SU-DHL-6 (cell line): ENCODE data around the gene SERTAD3.
A peak's percentile ranks its signal among the peaks of the same experiment; 100 is the strongest.

Experiments
- H2AFZ ChIP-seq: fragments of 200-600 bp; sonication (generic); 2 replicates; pipeline ENCODE4 v1.6.1; 2014; ENCODE audit warnings: low read depth, mild to moderate bottlenecking, moderate library complexity, mixed read lengths, antibody characterized with exemption, low read length; ENCODE audit not compliant: severe bottlenecking
- H3F3A ChIP-seq: fragments of 200-600 bp; shearing (Covaris generic); 2 replicates; pipeline ENCODE4 v1.6.0; 2016; ENCODE audit warnings: antibody characterized with exemption, mild to moderate bottlenecking; ENCODE audit not compliant: insufficient read depth
- H3K27ac ChIP-seq: fragments of 200-600 bp; sonication (generic); 2 replicates; pipeline ENCODE4 v1.5.1; 2016; ENCODE audit warnings: low read depth, mild to moderate bottlenecking, low read length, moderate library complexity, mixed read lengths
- H3K27me3 ChIP-seq: fragments of 200-600 bp; sonication (generic), shearing (Covaris generic); 2 replicates; pipeline ENCODE4 v1.6.0; 2014; ENCODE audit warnings: mild to moderate bottlenecking, low read length
- H3K36me3 ChIP-seq: fragments of 200-600 bp; sonication (generic); 2 replicates; pipeline ENCODE4 v1.6.1; 2014; ENCODE audit warnings: mild to moderate bottlenecking, low read length, mixed read lengths
- H3K4me2 ChIP-seq: fragments of 300-600, 200-600 bp; shearing (Covaris generic), sonication (generic); 2 replicates; pipeline ENCODE4 v1.6.0; 2014; ENCODE audit warnings: low read length, low read depth, mild to moderate bottlenecking; ENCODE audit not compliant: poor library complexity, severe bottlenecking
- H3K4me3 ChIP-seq: fragments of 200-600 bp; sonication (generic); 2 replicates; pipeline ENCODE4 v1.5.1; 2014; ENCODE audit warnings: antibody characterized with exemption, low read length, mild to moderate bottlenecking, mixed read lengths; ENCODE audit not compliant: insufficient read depth, poor library complexity, severe bottlenecking
- H3K79me2 ChIP-seq: fragments of 200-600 bp; sonication (generic); 2 replicates; pipeline ENCODE4 v1.6.1; 2014; ENCODE audit warnings: mild to moderate bottlenecking, low read length, moderate library complexity; ENCODE audit not compliant: insufficient read depth
- H3K9ac ChIP-seq: fragments of 200-600 bp; sonication (generic); 2 replicates; pipeline ENCODE4 v1.7.0; 2014; ENCODE audit warnings: mild to moderate bottlenecking, low read length
- H3K9me2 ChIP-seq: fragments of 200-600 bp; sonication (generic); replicated peaks from 2 replicates; pipeline ENCODE4 v1.6.1; 2014; ENCODE audit warnings: low read length; ENCODE audit not compliant: insufficient read depth
- H3K9me3 ChIP-seq: fragments of 200-600 bp; sonication (generic); 2 replicates; pipeline ENCODE4 v1.6.1; 2014; ENCODE audit warnings: low read length, mixed read lengths; ENCODE audit not compliant: insufficient read depth
- H4K20me1 ChIP-seq: fragments of 200-600 bp; sonication (generic); 2 replicates; pipeline ENCODE4 v1.6.1; 2014; ENCODE audit warnings: low read depth, mild to moderate bottlenecking, antibody characterized with exemption, low read length, moderate library complexity, mixed read lengths
- EZH2phosphoT487 ChIP-seq: fragments of 200-600 bp; sonication (generic), shearing (Covaris generic); conservative IDR thresholded peaks from 2 replicates; pipeline ENCODE4 v1.6.1; 2018; ENCODE audit warnings: mild to moderate bottlenecking, antibody characterized with exemption, low read length, moderate library complexity, mixed read lengths
- TF ChIP-seq, protein P1 (sequence below): fragments of 200-600 bp; sonication (generic); IDR thresholded peaks from one replicate; pipeline ENCODE4 v1.5.1; 2017; ENCODE audit warnings: antibody characterized with exemption, mild to moderate bottlenecking, low read length, moderate library complexity; ENCODE audit not compliant: insufficient read depth, poor library complexity, severe bottlenecking

The SERTAD3 gene

DNA sequence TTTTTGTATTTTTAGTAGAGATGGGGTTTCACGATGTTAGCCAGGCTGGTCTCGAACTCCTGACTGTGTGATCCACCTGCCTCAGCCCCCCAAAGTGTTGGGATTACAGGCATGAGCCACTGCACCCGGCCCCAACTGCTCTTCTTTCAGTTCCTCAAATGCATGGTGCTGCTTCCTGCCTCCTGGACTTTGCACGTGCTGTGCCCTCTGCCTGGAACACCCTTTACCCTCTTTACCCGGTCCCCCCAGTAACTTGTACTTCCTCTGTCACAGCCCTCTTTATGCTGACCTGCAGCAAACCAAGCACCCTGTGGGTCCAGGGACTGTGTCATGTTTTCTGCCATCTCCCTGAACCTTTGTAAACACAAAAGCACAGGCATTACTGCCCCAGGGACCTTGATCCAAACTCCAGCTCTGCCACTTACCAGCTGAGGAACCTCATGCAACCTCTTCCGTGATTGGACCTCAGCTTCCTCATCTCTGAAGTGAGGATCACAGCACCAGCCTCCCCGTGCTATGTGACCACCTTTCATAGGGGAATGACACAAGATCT, 17.6 kb upstream of the SERTAD3 start:
- Histone ChIP-seq H3K9me2 (no peaks in the 10 kb centered on the region), H3K27me3 (no peaks in the 10 kb centered on the region), H4K20me1 (no peaks in the 10 kb centered on the region), H3K4me2 (peak overlapping the region; percentile 5), H3K36me3 (no peaks in the 10 kb centered on the region), H3K79me2 (no peaks in the 10 kb centered on the region), H3K27ac (no peak overlapping the region), H3F3A (no peaks in the 10 kb centered on the region), H2AFZ (no peak overlapping the region), H3K9me3 (no peaks in the 10 kb centered on the region), H3K9ac (no peak overlapping the region), H3K4me3 (no peak overlapping the region)
- TF ChIP-seq, protein P1, sequence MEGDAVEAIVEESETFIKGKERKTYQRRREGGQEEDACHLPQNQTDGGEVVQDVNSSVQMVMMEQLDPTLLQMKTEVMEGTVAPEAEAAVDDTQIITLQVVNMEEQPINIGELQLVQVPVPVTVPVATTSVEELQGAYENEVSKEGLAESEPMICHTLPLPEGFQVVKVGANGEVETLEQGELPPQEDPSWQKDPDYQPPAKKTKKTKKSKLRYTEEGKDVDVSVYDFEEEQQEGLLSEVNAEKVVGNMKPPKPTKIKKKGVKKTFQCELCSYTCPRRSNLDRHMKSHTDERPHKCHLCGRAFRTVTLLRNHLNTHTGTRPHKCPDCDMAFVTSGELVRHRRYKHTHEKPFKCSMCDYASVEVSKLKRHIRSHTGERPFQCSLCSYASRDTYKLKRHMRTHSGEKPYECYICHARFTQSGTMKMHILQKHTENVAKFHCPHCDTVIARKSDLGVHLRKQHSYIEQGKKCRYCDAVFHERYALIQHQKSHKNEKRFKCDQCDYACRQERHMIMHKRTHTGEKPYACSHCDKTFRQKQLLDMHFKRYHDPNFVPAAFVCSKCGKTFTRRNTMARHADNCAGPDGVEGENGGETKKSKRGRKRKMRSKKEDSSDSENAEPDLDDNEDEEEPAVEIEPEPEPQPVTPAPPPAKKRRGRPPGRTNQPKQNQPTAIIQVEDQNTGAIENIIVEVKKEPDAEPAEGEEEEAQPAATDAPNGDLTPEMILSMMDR: no peak
- TF ChIP-seq EZH2phosphoT487: no peak

DNA sequence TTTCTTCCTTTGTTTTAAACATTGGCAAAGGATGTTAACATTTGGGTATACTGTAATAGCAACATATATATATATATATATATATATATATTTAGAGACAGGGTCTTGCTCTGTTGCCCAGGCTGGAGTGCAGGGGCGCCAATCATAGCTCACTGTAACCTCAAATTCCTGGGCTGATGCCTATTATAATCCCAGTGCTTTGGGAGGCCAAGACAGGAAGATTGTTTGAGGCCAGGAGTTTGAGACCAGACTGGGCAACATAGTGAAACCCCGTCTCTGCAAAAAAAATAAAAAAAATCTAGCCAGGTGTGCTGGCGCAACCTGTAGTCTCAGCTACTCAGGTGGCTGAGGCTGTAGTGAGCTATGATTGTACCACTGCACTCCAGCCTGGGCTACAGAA, 16.1 kb upstream of the SERTAD3 start:
- no peaks in the 10 kb centered on the region for H3K79me2 ChIP-seq
- no peaks in the 10 kb centered on the region for H4K20me1 ChIP-seq
- H3K9me3 ChIP-seq: no peaks in the 10 kb centered on the region
- no peak overlapping the region for H3K27ac ChIP-seq
- H3K9me2 ChIP-seq: no peaks in the 10 kb centered on the region
- no peaks in the 10 kb centered on the region for H3K36me3 ChIP-seq
- no peak for TF ChIP-seq EZH2phosphoT487
- TF ChIP-seq, protein P1: no peak
- no peaks in the 10 kb centered on the region for H3K27me3 ChIP-seq
- no peak overlapping the region for H3K4me2 ChIP-seq
- no peak overlapping the region for H3K4me3 ChIP-seq
- H2AFZ ChIP-seq: no peak overlapping the region
- H3K9ac ChIP-seq: no peak overlapping the region
- no peaks in the 10 kb centered on the region for H3F3A ChIP-seq

DNA sequence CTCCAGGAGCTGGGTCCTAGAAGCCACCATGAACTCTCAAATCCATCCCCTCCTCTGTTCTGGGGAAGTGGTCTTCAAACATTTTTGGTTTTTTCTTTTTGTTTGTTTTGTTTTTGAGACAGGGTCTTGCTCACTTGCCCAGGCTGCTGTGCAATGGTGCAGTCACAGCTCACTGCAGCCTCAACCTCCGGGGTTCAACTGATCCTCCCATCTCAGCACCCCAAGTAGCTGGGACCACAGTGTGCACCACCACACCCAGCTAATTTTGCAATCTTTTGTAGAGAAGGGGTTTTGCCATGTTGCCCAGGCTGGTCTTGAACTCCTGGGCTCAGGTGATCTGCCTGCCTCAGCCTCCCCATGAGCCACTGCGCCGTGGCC, 14.5 kb upstream of the SERTAD3 start:
- Histone ChIP-seq H3K4me2 (no peak overlapping the region), H3F3A (no peaks in the 10 kb centered on the region), H2AFZ (no peak overlapping the region), H3K9me3 (no peaks in the 10 kb centered on the region), H3K4me3 (no peak overlapping the region), H3K27me3 (no peaks in the 10 kb centered on the region), H3K79me2 (no peaks in the 10 kb centered on the region), H3K36me3 (no peaks in the 10 kb centered on the region), H3K9me2 (no peaks in the 10 kb centered on the region), H4K20me1 (no peaks in the 10 kb centered on the region), H3K9ac (no peak overlapping the region), H3K27ac (no peak overlapping the region)
- TF ChIP-seq, protein P1: no peak
- TF ChIP-seq EZH2phosphoT487: no peak
